Gastrocnemius medialis (tissue), 4 donors: ENCODE results near the gene CYTH1. TPM values are rescaled to one million over a fixed set of nuclear protein-coding genes. Genes with fewer than 3 reads are reported as not detected.

Source experiments
- ATAC-seq, 2 donors: fragments of 150-250 bp; one replicate each; pipeline ENCODE4 v1.9.1; 2016
- DNase-seq, 2 donors: peaks; one replicate each; pipeline ENCODE4 v3.0.0-alpha.2; 2019
- H3K27ac ChIP-seq, 4 donors: fragments of 200-600 bp; sonication (generic); 1 replicate in 1 of 4; 2 replicates in 3 of 4; pipeline ENCODE4 v1.5.1; 2016 to 2018; ENCODE audit warnings: mild to moderate bottlenecking in 2 of 4, moderate library complexity in 1 of 4
- H3K27me3 ChIP-seq, 3 donors: fragments of 200-600 bp; sonication (generic) in 2 of 3; 1 replicate in 1 of 3; 2 replicates in 2 of 3; pipeline versions ENCODE4 v1.5.1 to v1.6.0; 2016 to 2019; ENCODE audit warnings: mild to moderate bottlenecking in 1 of 3, moderate library complexity in 1 of 3
- H3K36me3 ChIP-seq, 2 donors: fragments of 200-600 bp; sonication (generic) in 1 of 2; one replicate each; pipeline ENCODE4 v1.5.1; 2017 to 2018
- H3K4me1 ChIP-seq, 2 donors: fragments of 200-600 bp; sonication (generic) in 1 of 2; one replicate each; pipeline ENCODE4 v1.5.1; 2016 to 2017; ENCODE audit warnings: mild to moderate bottlenecking in 2 of 2
- H3K4me3 ChIP-seq, 4 donors: fragments of 200-600 bp; sonication (generic) in 3 of 4; 1 replicate in 1 of 4; 2 replicates in 3 of 4; pipeline ENCODE4 v1.5.1; 2016 to 2019; ENCODE audit warnings: mild to moderate bottlenecking in 2 of 4
- H3K9me3 ChIP-seq, 3 donors: fragments of 200-600 bp; sonication (generic) in 2 of 3; 1 replicate in 1 of 3; 2 replicates in 2 of 3; pipeline ENCODE4 v1.5.1; 2016 to 2019
- POLR2A ChIP-seq, 2 donors: fragments of 450-650 bp; IDR thresholded peaks; one replicate each; pipeline ENCODE4 v1.6.1; 2017; ENCODE audit warnings: antibody characterized with exemption in 2 of 2, mild to moderate bottlenecking in 2 of 2, moderate library complexity in 2 of 2
- in situ Hi-C, 4 donors: fragments of 200-750 bp; cut with MboI; loops; one replicate each; pipeline versions ENCODE4 v1.15.0 to v1.8.0; 2017; ENCODE audit warnings: low sequenced_read_pairs in 4 of 4
- intact Hi-C: fragments of 100-400 bp; cut with DNase I; formaldehyde crosslinking; loops from one replicate; pipeline ENCODE4 v1.15.1; 2023; ENCODE audit warnings: low total_unique reads
- total RNA-seq, 4 donors: library from RNA; depleted of rRNA; stranded (reverse); fragments of >200 nt; gene quantifications; one replicate each; pipeline versions ENCODE4 v1.1.0 to v1.2.3, GENCODE V29; 2016
- TF ChIP-seq, protein P1 (sequence below), 5 experiments: fragments of 450-650 bp in 3 of 5; fragments of 200-600 bp in 2 of 5; sonication (generic) in 2 of 5; IDR thresholded peaks in 4 of 5; conservative IDR thresholded peaks in 1 of 5; 1 replicate in 4 of 5; 2 replicates in 1 of 5; pipeline ENCODE4 v1.5.1; 2016 to 2019; ENCODE audit warnings: antibody characterized with exemption in 5 of 5, mild to moderate bottlenecking in 3 of 5, moderate library complexity in 3 of 5

CYTH1 gene
- total RNA-seq, 4 donors from 2014 or later, result 24.7 to 43.7 (median 32.4) TPM

- in situ Hi-C loops, result no loop called here
- Histone ChIP-seq H3K27me3 (no peaks in the 10 kb centered on the region), H3K4me1 (no peaks in the 10 kb centered on the region), H3K36me3 (no peaks in the 10 kb centered on the region), H3K9me3 (no peaks in the 10 kb centered on the region), H3K4me3 (no peak overlapping the region), H3K27ac (no peak overlapping the region)
- intact Hi-C loops, result no loop called here
- no peak for DNase-seq
- no peak for ATAC-seq
- TF ChIP-seq POLR2A (IDR thresholded peaks at IDR 0.05), result no peak
- TF ChIP-seq, protein P1, sequence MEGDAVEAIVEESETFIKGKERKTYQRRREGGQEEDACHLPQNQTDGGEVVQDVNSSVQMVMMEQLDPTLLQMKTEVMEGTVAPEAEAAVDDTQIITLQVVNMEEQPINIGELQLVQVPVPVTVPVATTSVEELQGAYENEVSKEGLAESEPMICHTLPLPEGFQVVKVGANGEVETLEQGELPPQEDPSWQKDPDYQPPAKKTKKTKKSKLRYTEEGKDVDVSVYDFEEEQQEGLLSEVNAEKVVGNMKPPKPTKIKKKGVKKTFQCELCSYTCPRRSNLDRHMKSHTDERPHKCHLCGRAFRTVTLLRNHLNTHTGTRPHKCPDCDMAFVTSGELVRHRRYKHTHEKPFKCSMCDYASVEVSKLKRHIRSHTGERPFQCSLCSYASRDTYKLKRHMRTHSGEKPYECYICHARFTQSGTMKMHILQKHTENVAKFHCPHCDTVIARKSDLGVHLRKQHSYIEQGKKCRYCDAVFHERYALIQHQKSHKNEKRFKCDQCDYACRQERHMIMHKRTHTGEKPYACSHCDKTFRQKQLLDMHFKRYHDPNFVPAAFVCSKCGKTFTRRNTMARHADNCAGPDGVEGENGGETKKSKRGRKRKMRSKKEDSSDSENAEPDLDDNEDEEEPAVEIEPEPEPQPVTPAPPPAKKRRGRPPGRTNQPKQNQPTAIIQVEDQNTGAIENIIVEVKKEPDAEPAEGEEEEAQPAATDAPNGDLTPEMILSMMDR (IDR thresholded peaks at IDR 0.05 in 4 of 5, conservative IDR thresholded peaks at IDR 0.05 in 1 of 5), result no peak
Observed at GRCh38 chr17:78653382-78653781, 128.7 kb downstream of the CYTH1 start.

DNA sequence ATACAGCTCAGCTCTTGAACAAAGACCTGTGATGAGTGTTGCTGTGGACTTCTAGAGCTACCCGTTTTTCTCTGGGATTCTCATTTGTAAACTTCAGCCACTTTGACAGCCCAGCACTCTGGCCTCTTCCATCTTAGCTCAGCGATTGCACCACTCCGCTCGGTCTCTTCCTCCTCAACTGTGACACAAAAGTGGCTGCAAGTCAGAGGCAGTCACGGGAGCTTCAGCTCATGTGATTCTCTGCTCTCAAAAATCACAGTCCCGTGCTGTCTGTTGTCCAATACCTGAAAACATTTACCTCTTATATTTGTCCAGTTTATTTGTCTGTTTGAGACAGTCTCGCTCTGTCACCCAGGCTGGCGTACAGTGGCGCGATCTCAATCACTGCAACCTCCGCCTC lies 129.2 kb downstream of the CYTH1 start:
- in situ Hi-C loops (no loop called here), intact Hi-C loops (no loop called here)
- Histone ChIP-seq H3K4me3 (no peak overlapping the region), H3K27ac (no peak overlapping the region), H3K9me3 (no peaks in the 10 kb centered on the region), H3K36me3 (no peaks in the 10 kb centered on the region), H3K27me3 (no peaks in the 10 kb centered on the region), H3K4me1 (no peaks in the 10 kb centered on the region)
- no peak for DNase-seq
- TF ChIP-seq POLR2A (IDR thresholded peaks at IDR 0.05), result no peak
- TF ChIP-seq, protein P1 (IDR thresholded peaks at IDR 0.05 in 4 of 5, conservative IDR thresholded peaks at IDR 0.05 in 1 of 5), result no peak
- ATAC-seq, result no peak

- H3K9me3 ChIP-seq, result no peaks in the 10 kb centered on the region
- in situ Hi-C loops, result no loop called here
- no peak for TF ChIP-seq POLR2A (IDR thresholded peaks at IDR 0.05)
- TF ChIP-seq, protein P1 (IDR thresholded peaks at IDR 0.05 in 4 of 5, conservative IDR thresholded peaks at IDR 0.05 in 1 of 5), result no peak
- no peaks in the 10 kb centered on the region for H3K27me3 ChIP-seq
- no peak for ATAC-seq
- no peaks in the 10 kb centered on the region for H3K4me1 ChIP-seq
- intact Hi-C loops, result no loop called here
- H3K4me3 ChIP-seq, result no peak overlapping the region
- no peaks in the 10 kb centered on the region for H3K36me3 ChIP-seq
- no peak overlapping the region for H3K27ac ChIP-seq
- DNase-seq, result no peak
Observed at GRCh38 chr17:78652024-78652423, 130.0 kb downstream of the CYTH1 start.

DNA sequence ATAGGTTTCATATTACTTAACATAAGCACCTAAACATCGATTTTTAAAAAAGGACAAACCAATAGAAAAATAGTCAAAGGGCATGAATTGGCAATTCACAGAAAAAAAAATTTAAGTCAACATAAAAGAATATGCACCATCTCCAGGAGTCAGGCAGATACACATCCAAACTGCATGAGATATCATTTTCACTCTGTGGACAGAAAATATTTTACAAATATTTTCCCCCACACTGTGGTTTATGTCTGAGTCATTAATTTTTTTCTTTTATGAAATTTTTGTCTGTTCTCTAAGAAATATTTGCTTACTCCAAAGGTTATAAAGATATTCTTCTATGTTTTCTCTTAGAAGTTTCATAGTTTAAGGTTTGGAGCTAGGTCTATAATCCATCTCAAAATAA lies 130.5 kb downstream of the CYTH1 start:
- in situ Hi-C loops (no loop called here), intact Hi-C loops (no loop called here)
- ATAC-seq (no peak), DNase-seq (no peak)
- Histone ChIP-seq H3K27me3 (no peaks in the 10 kb centered on the region), H3K4me1 (no peaks in the 10 kb centered on the region), H3K4me3 (no peak overlapping the region), H3K9me3 (no peaks in the 10 kb centered on the region), H3K27ac (no peak overlapping the region), H3K36me3 (no peaks in the 10 kb centered on the region)
- no peak for TF ChIP-seq POLR2A (IDR thresholded peaks at IDR 0.05)
- TF ChIP-seq, protein P1 (IDR thresholded peaks at IDR 0.05 in 4 of 5, conservative IDR thresholded peaks at IDR 0.05 in 1 of 5), result no peak

DNA sequence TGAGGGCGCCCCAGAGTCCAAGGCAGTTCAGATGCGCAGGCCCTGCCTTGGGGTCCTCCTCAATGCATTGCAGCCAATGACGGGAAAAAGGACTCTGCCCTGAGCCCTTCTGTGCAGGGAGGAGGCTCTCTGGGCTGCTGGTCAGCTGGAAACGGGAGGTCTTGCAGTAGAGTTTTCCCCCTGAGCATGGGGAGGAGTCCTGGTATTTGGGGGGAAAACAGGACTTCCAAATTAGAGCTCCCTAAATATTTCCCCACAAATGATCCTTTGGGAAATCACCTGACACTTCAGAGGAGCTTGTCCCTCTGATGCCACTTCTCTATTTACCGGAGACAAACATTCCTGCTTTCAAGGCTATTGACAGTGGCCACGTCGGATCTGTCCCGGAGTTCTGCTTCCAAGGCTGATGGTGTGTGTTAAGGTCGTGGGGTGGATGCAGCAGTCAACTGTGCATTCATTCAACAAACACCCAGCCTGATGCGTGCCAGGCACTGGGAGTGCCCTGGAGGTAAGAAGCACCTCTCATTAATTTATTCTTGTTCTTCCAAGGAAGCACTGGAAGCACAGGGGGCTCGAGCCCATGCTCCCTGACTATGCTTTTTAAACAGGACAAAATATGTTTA lies 131.9 kb downstream of the CYTH1 start:
- intact Hi-C loops (no loop called here), in situ Hi-C loops (no loop called here)
- Histone ChIP-seq H3K36me3 (no peaks in the 10 kb centered on the region), H3K27ac (no peak overlapping the region), H3K4me3 (no peak overlapping the region), H3K4me1 (no peaks in the 10 kb centered on the region), H3K27me3 (no peaks in the 10 kb centered on the region), H3K9me3 (no peaks in the 10 kb centered on the region)
- TF ChIP-seq, protein P1 (IDR thresholded peaks at IDR 0.05 in 4 of 5, conservative IDR thresholded peaks at IDR 0.05 in 1 of 5), result no peak
- no peak for TF ChIP-seq POLR2A (IDR thresholded peaks at IDR 0.05)
- ATAC-seq (no peak), DNase-seq (no peak)
